Progenitor cell of endocrine pancreas (in vitro differentiated cells): Measurements from ENCODE around the gene KATNB1. TPM values are rescaled to one million over a fixed set of nuclear protein-coding genes. Genes with fewer than 3 reads are reported as not detected.

Source experiments
- DNase-seq: peaks from one replicate; pipeline ENCODE4 v3.0.0; 2021; ENCODE audit warnings: low spot score; ENCODE audit not compliant: unreplicated experiment
- H3K27ac Mint-ChIP-seq: 2 replicates; pipeline ENCODE4 v1.8.0; 2021; ENCODE audit warnings: mild to moderate bottlenecking, moderate library complexity, mixed read lengths
- H3K27me3 Mint-ChIP-seq: 2 replicates; pipeline ENCODE4 v1.8.0; 2021; ENCODE audit warnings: mixed read lengths
- H3K36me3 Mint-ChIP-seq: 2 replicates; pipeline ENCODE4 v1.8.0; 2022; ENCODE audit warnings: mixed read lengths; ENCODE audit not compliant: insufficient read depth
- H3K4me1 Mint-ChIP-seq: 2 replicates; pipeline ENCODE4 v1.8.0; 2021; ENCODE audit warnings: low read depth, mixed read lengths
- H3K4me3 Mint-ChIP-seq: 2 replicates; pipeline ENCODE4 v1.8.0; 2021; ENCODE audit warnings: low read depth, mild to moderate bottlenecking, moderate library complexity, mixed read lengths
- H3K9me3 Mint-ChIP-seq: 2 replicates; pipeline ENCODE4 v1.8.0; 2021; ENCODE audit warnings: low read depth, mixed read lengths
- total RNA-seq: library from RNA; stranded (reverse); gene quantifications from 2 replicates; pipeline ENCODE4 v1.2.1, GENCODE V29; 2021
- TF ChIP-seq, protein P1 (sequence below): fragments of 200-600 bp; sonication (generic); IDR thresholded peaks from one replicate; pipeline ENCODE4 v1.5.0; 2021; ENCODE audit warnings: antibody characterized with exemption, mild to moderate bottlenecking; ENCODE audit not compliant: unreplicated experiment

Gene KATNB1
- total RNA-seq, 1 donor from 2014 or later, result 32.0 TPM

DNA sequence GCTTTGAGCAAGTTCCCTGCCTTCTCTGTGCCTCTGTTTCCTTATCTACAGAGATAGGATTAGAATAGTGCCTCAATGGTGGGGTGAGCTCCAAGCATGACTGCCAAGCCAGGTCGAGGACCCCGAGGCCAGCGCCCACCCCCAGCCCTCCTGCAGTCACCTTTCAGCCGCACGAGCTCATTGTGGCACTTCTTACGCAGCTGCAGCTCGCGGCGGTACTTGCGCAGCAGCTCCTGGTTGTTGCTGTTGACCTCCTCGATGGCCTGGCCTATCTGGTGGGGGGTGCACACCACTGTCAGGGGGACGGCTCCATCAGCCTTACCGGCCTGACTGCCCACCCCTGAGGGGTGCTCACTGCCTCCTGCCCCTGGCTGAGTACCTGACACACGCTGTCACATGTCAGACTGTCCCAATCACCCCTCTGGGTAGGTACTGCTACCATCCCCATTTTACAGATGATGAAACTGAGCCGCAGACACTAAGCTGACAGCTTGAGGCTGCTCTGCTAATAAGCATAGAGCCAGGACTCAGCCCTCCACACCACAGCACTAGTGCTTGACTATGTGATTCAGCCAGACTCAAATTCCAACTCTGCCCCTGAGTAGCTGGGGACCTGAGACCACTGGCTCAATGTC lies 31.3 kb downstream of the KATNB1 start:
- H3K4me1 Mint-ChIP-seq, result no peaks in the 10 kb centered on the region
- H3K4me3 Mint-ChIP-seq, result no peak overlapping the region
- DNase-seq, result no peak
- TF ChIP-seq, protein P1, sequence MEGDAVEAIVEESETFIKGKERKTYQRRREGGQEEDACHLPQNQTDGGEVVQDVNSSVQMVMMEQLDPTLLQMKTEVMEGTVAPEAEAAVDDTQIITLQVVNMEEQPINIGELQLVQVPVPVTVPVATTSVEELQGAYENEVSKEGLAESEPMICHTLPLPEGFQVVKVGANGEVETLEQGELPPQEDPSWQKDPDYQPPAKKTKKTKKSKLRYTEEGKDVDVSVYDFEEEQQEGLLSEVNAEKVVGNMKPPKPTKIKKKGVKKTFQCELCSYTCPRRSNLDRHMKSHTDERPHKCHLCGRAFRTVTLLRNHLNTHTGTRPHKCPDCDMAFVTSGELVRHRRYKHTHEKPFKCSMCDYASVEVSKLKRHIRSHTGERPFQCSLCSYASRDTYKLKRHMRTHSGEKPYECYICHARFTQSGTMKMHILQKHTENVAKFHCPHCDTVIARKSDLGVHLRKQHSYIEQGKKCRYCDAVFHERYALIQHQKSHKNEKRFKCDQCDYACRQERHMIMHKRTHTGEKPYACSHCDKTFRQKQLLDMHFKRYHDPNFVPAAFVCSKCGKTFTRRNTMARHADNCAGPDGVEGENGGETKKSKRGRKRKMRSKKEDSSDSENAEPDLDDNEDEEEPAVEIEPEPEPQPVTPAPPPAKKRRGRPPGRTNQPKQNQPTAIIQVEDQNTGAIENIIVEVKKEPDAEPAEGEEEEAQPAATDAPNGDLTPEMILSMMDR, result no peak
- H3K27ac Mint-ChIP-seq, result no peak overlapping the region
- no peaks in the 10 kb centered on the region for H3K27me3 Mint-ChIP-seq
- peaks cover 5% of the 10 kb centered on the region for H3K36me3 Mint-ChIP-seq
- no peaks in the 10 kb centered on the region for H3K9me3 Mint-ChIP-seq

DNA sequence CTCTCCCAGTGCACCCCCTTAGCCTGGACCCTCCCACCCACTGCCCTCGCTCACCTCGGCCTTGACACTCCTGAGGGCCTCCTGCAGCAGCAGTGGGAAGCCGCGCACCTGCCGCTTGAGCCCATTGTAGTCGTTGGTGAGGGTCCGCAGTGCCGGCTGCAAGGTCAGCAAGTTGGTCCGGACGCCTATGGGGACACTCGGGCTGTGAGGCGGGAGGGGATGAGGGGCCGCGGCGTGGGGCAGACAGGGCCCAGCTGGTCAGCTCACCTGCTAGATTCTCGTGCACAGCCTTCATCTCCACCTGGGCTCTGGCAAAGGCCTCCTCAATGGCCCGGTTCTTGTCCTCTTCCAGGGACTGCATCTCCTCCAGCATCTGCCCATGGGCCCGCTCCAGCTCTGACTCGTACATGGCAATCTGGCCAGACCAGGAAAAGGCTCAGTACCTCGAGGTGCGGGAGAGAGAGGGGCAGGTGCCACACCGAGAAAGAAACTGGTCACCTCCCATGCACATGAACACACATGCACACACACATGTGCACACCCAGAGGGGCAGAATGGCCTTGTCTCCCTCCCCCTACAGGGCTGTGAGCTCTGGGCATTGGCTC lies 34.1 kb downstream of the KATNB1 start:
- Mint-ChIP-seq H3K9me3 (no peaks in the 10 kb centered on the region), H3K4me3 (no peak overlapping the region), H3K27ac (no peak overlapping the region), H3K27me3 (no peaks in the 10 kb centered on the region), H3K4me1 (peaks cover 5% of the 10 kb centered on the region), H3K36me3 (peaks cover 5% of the 10 kb centered on the region)
- TF ChIP-seq, protein P1, result no peak
- DNase-seq, result no peak

DNA sequence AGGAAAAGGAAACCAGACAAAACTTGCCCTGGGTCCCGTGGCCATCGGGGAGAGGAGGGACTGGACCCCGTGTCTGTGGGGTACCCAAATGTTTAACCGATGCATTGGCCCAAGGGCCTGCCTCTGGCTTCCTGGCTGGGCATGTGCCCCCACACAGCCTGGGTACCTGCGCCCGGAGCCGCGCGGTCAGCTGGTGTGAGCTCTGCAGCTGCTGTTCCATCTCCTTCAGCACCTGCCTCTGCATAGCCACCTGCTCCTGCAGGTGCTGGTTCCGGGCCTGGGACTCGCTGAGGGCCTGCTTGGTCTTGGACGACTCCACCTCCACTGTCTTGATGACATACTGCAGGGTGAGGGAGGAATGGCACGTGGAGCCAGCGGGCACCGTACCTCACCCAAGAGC lies 34.8 kb downstream of the KATNB1 start:
- Mint-ChIP-seq H3K27me3 (no peaks in the 10 kb centered on the region), H3K36me3 (peaks cover 4% of the 10 kb centered on the region), H3K27ac (no peak overlapping the region), H3K4me3 (no peak overlapping the region), H3K4me1 (peaks cover 7% of the 10 kb centered on the region), H3K9me3 (no peaks in the 10 kb centered on the region)
- no peak for DNase-seq
- TF ChIP-seq, protein P1, result no peak

DNA sequence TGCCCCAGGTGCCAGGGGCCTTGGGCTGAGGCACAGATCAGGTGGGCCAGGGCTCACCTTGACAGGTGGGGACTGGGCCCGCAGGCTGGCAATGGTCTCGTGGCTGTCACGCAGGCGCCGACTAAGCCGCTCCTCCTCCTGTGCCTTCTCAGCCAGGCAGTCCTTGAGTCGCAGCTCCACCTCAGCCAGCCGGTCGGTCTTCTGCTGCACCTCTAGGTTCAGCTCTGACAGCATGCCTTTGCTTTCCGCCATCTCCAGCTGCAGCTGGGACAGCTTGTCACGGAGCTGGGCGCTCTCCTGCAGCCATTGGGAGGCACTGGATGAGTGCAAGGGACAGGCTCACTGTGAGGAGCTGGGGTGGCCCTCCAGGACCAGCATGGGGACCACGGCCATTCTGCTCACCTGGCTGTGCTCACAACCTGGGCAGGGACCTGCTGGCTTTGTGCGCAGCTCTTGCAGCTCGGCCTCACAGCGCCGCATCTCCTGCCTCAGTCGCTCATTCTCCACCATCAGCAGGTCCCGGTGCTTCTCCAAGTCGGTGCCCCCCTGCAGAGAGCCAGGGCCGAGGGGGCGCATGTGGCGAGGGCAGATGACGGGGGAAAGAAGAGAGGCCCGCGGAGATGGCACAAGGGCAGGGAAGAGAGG lies 35.7 kb downstream of the KATNB1 start:
- TF ChIP-seq, protein P1, result no peak
- peaks cover 4% of the 10 kb centered on the region for H3K36me3 Mint-ChIP-seq
- no peak overlapping the region for H3K27ac Mint-ChIP-seq
- no peak for DNase-seq
- H3K9me3 Mint-ChIP-seq, result no peaks in the 10 kb centered on the region
- H3K4me3 Mint-ChIP-seq, result no peak overlapping the region
- peaks cover 10% of the 10 kb centered on the region for H3K4me1 Mint-ChIP-seq
- peaks cover 3% of the 10 kb centered on the region for H3K27me3 Mint-ChIP-seq

DNA sequence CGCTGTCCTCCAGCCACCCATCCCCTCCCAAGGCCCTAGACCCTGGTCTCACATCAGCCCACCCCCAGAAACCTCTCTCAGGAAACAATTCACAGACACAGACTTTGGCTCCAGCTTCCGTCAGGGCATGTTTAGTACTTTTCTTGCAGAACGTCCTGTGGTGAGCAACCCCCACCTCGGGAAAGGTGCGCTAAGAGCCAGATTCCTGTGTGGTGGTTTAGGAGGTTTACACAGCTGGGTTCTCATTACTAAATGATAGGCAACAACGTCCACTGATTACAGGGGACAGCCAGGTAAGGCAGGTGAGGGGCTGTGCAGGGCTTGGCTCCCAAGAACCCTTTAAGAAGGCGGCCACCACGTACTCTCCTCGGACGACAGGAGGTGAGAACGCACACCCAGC lies 37.4 kb downstream of the KATNB1 start:
- Mint-ChIP-seq H3K36me3 (peaks cover 4% of the 10 kb centered on the region), H3K4me1 (peaks cover 10% of the 10 kb centered on the region), H3K9me3 (no peaks in the 10 kb centered on the region), H3K4me3 (no peak overlapping the region), H3K27me3 (peaks cover 5% of the 10 kb centered on the region), H3K27ac (peak overlapping the region; percentile 74)
- TF ChIP-seq, protein P1, result no peak
- DNase-seq, result no peak
